Amniotic epithelial cell (primary cell): Measurements from ENCODE around the gene JADE1.
A peak's percentile ranks its signal among the peaks of the same experiment; 100 is the strongest.

Experiments used
- DNase-seq: peaks from one replicate; pipeline ENCODE4 v3.0.0-alpha.2; 2010; ENCODE audit warnings: low read depth

The JADE1 gene

DNA sequence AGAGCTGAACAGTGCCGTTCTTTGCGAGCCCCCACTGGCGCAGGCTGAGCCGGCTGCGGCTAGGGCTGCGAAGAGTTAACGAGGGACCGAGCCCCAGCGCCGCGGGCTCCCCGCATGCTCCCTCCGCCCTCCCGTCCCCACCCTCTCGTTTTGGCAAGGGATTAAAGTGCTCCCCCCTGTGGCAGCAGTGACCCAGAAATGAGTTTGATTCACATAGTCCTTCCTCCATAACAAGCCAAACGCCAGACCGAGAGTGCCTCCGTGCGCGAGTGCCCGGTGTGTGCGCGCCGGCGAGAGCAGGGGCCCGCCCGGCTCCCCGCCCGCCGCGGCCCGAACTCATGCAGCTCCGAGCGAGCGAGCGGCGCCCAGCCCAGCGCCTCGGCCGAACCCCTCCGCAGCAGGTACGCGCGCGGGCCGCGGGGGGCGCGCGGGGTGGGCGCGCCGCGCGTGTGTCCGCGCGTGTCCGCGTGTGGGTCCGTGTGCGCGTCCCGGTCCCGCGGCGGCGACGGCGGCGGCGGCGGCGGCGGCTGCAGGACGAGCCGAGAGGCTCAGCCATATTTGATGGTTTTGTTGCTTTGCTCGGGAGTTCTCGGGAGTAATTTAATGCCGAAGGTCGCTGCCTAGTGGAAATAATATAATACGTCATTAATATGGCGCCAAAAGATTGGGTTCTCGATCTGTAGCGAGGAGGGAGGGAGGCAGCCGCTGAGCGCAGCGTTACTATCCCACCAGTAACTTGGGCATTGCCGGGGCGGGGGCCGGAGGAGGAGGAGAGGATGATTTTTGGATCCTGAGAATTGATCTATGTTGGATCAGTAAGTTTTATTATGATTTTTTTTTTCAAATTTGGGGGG is at the start of gene JADE1:
JADE1 (plus strand) TSS at position 224 of the 854 bp plus-strand sequence. CDS start 22,059 bp downstream, outside the sequence.
- DNase-seq, result peak; percentile 94

DNA sequence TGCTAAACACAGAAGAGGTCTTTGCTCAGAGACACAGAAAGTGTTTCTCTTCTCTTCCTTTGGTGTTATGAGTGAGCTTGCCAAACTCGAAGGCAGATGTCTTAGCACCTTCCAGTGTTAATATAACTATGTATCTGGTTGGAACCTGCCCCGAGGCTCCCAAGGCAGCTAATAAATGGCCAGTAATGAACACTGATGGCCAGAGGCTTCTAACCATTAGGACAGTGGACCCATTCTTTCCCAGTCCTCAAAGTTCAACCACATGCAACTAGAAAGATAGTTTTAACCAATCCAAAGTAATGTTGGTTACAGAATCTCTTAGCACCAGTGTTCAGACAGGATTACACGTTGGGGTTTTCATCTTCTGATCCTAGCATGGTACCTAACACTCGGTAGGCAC is 42.7 kb upstream of the JADE1 start:
- DNase-seq, result no peak

DNA sequence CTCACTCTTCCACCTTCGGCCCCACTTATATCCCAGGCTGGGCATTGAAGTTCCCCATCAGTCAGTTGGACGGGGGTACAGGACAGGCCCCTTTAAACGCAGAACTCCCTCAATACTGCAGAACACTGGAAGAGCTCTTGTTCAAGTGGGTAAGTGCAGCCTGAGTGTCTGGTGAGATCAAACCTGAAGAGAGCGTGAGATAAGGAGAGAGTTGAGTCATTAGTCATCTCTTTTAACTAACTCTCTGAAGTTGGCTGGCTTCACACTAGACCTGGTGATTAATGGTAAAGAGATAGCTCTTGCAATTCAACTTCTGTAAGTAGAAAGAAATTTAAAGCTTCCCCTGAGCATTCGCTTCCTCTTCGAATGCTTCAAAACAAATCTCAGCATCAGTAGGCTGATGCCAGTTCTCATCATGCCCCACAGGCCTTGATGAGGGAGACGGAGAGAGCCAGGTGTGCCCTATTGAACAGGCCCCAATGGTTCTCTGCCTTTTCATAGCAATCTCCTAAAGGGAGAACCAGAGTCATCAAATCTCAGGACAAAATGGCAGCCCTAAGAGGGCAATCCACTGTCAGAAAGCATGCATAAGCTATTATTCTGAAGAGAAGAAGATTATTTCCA is 41.0 kb upstream of the JADE1 start:
- peak; percentile 94 for DNase-seq

DNA sequence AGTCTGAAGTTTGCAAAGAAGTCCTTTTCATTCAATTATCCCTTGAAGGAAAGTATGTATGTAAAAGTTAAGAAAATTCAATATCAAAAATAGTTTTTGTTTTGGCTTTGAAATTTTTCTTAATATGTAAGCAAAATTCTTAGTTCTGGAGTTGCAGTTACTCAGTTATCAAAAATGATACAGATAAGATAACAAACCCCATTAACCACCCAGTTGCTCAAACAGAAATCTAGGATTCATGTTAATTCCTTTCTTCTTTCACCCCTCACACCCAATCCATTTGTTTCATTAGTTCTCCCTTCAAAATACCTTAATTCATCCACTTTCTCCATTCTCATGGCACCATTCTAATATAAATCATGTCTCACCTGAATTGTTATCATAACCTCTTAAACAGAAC is 40.5 kb upstream of the JADE1 start:
- DNase-seq, result peak; percentile 75

DNA sequence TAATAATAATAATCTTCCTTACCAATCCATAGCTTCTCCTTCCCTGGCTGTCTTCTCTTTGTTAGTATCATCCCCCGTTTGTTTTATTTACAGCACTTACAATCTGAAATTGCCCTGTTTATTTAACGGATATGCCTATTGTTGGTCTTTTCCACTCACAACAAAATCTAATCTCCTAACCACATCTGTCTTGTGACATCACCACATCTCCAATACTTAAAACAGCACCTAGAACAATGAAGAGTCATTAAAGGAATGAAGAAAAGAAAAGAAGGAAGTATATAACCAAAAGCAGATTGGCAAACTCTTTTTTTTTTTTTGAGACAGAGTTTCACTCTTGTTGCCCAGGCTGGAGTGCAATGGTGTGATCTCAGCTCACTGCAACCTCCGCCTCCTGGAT is 38.7 kb upstream of the JADE1 start:
- DNase-seq, result peak; percentile 46

DNA sequence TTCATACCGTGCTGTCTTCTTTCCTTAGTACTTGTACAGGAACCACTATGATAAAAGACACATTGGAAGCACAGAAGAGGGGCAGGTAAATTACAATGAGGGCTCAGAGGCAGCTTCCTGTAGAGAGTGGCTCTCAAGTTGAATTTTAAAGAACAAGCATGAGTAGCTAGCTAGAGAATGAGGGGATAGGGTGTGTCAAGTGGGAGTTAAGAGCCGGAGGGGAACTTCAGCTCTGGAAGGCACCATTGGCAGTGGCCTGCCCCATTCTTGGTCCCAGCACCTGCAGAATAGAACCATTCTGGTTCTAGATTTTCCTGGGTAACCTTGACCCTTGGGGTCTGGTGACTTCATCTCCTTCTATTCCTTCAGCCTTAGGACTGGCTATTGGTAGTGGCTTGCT is 34.0 kb upstream of the JADE1 start:
- DNase-seq, result no peak

DNA sequence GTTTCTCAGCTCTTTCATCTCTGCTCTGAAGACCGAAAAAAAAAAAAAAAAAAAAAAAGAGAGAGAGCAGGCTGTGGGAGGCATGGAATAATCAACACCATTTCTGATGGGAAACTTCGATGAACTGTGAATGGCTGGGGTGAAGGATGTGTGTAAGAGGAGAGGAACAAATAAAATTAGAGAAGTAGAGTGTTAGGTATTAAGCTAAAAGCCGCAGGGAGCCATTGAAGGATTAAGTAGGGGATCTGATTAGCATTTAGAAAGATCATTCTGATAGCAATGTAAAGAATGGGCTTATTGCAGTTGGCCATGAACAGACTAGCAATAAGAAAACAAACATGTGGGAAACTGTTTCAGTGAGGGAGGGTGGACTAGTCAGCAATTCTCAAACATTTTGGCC is 33.6 kb upstream of the JADE1 start:
- no peak for DNase-seq

DNA sequence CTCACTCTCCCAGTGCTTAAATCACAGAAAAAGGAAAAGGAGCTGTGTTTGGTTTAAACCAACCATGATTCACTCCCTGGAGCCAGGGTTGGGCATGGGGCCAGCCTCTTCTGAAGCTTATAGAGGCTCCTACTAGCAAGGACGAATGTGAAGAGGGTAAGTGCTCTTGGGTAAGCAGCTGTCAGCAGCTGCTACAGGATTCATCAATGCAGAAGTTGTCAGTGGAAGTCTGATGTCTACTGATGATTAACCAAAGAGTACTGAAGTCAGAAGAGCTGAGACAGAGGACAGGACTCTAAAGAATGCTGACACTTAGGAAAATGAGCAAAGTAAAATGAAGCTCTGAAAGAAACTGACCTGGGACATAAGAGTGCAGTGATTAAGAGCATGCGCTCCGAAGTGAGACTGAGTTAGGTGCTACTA is 32.7 kb upstream of the JADE1 start:
- peak; percentile 92 for DNase-seq

DNA sequence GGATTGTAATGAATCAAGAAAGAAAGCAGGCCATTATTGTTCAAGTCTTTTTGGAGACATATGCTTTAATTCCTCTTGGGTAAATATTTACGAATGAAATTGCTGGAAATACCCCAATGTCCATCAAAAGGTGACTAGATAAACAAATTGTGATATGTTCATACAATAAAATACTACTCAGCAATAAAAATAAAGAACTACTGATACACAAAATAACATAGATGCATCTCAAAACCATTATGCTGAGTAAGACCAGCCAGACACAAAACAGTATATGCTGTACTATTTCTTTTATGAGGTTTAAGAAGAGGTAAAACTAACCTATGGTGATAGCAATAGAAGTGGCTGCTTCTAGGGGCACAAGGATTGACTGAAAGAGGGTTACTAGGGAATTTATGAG is 28.8 kb upstream of the JADE1 start:
- DNase-seq, result no peak

DNA sequence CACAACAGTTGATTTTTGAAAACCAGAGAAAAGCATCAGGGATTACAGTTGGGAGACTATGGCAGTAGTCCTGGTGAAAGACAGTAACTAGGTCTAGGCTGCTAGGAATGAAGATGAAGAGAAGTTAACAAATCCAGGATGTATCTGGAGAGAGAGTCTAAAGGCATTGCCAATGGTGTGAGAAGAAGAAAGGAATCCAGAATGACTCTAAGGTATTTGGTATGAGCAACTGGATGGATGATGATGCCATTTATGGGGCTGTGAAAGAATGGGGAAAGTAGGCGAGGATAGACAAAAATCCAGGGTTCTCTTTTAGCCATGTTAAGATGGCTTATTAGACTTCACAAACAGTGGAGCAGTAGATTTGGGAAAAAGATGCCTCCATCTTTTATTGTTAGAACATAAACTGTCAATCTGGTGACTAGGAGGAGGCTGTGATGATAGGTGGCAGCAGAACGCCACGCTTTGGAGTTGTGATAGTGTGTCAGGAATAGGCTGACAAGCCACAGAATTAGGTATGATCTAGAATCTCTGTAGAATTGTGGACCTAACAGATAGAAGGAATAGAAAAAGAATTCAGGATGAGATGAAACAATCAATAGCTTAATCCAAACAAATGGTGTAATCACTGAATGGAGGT is 27.3 kb upstream of the JADE1 start:
- DNase-seq, result no peak

DNA sequence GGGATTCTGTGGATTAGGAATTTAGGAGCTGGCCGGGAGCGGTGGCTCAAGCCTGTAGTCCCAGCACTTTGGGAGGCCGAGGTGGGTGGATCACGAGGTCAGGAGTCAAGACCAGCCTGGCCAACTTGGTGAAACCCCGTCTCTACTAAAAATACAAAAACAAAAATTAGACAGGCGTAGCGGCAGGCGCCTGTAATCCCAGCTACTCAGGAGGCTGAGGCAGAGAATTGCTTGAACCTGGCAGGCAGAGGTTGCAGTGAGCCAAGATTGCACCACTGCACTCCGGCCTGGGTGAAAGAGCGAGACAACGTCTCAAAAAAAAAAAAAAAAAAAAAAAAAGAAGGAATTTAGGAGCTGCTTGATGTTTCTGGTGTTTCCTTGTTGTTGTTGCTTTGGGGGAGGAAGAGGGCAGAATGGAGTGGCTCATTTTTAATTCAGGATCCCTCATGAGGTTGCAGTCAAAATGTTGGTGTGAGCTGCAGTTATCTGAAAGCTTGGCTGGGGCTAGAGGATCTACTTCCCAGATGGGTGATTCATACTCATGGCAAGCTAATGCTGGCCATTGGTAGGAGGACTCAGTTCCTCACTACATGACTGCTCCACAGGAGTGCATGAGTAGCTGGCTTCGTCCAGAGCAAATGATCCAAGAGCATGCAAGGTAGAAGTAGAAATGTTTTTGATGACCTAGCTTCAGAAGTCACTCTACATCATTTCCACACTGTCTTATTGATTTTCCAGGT is 26.5 kb upstream of the JADE1 start:
- DNase-seq, result peak; percentile 69

DNA sequence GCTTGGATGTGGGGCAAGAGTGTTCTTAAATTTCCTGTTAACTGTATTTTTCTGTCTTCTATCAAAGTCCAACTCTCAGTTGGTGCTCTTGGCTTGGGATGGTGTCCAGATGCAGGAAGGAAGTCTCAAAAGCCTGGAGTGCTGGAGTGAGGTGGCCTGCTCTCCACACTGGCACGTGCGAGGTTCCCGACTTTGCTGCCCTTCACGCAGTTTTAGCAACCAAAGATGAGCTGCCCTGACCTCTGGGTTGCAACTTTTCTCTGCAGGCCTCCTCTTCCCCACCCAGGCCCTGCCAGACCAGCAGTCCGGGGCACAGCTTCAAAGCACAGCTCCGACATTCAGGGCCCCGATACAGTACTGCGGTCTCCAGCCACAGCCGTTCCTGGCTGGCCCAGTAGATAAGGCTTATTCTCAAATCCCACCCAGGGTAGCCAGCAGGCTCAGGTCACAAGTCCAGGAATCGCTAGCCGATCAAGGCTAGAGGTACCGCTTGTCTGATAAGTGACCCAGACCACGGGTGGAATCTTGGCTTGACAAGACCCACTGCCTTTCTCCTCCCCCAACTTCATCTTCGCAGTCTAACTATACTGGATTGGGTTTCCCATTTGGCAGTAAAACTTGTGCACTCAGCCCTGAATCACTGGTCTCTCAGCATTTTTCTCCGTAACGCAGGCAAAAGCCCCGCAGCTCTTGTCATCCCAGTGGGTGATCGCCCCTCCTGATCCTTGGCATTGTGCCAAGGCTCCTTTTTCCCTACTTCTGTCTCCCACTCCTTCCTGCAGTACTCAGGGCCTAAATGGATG is 21.8 kb upstream of the JADE1 start:
- no peak for DNase-seq

DNA sequence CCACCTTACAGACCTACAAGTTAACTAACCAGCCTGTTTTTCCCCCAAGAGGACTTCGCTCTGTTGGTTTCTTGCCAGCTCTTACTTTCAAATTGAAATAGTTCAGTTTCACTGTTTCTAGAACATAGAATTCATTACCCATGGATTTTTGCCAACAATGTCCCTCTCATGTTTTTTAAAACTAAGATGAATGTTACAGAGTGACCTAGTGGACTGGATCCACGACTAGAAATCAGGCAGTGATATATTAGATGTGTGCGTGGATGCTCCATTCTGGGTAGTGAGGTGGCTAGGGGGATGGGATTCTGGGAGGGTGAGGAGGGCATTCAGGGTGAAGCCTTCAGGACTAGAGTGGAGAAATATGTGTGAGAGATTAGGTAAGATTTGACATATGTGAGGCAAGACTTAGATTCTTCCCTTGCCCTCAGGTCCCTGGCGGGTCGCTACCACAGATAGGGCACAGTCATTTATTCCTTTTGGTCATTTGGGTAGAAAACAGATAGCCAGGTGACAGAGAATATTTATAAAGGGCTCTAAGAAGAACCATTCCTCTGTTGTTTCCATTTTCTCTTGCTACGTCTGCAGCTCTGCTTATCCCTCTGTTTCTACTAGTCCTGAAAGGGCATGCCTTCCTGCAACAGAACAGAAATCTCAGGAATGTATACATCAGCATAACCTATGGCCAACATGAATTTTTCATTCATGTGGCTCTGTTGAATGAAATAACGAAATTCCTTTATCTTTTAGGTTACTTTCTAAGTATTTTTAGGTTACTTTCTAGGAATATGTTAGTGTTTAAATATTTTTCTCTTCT is 15.4 kb upstream of the JADE1 start:
- peak; percentile 88 for DNase-seq

DNA sequence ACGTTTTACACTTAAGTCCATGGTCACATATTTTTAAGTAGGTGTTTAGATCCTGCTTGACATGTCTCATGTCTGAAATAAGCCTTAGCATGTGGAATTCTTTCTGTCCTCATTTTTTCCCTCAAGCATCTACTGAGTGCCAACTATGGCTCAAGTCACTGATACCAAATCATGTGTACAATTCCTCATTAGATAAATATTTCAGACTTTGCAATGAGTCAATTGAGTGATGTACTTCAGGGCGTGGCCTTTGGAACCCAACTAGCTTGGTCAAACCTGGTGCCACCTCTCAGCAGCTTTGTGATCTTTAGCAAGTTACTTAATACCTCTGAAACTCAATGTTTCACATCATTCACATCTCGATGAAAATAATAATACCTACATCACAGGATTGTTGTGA is 12.6 kb upstream of the JADE1 start:
- DNase-seq, result peak; percentile 32

DNA sequence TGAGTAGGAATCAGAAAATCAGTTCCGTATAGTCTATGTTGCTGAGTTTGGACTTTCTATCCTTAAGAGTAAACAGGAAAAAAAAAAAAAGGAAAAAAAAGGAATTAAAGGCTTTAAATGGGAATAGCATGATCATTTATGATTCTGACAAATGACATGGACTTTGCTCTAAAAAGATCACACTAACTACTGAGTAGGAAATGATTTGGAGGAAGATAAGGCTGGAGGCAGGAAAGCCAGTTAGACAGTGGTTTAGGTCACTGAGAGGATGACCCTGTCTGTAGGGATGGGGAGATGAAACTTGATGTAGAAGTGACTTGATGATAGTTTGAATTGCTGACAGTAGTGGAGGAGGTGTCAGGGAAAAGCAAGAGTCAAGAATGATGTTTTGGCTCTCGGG is 9.2 kb upstream of the JADE1 start:
- DNase-seq, result no peak

DNA sequence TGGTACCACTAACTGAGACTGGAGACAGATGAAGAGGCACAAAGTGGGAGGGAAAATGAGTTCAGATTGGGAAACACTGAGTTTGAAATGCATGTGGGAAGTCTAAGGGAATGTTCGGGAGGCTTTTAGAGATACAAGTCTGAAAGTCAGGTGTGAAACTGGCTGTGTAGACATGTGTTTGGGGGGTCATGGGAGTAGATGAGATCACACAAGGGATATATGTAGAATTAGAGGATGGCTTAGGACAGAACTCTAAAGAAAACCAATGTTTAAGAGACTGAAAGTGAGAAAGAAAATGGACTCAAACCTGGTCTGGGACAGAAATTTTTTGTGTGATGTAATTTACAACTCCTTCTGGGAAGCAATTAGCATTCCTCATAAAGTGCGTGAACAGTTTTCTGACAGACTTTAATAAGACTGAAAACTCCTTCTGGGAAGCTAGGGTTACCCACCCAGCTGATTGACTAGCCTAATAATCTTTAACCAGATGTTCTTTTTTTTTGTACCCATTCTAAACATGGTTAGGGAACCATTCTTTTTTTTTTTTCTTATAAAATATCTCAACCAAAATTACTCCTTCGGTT is 8.7 kb upstream of the JADE1 start:
- no peak for DNase-seq

DNA sequence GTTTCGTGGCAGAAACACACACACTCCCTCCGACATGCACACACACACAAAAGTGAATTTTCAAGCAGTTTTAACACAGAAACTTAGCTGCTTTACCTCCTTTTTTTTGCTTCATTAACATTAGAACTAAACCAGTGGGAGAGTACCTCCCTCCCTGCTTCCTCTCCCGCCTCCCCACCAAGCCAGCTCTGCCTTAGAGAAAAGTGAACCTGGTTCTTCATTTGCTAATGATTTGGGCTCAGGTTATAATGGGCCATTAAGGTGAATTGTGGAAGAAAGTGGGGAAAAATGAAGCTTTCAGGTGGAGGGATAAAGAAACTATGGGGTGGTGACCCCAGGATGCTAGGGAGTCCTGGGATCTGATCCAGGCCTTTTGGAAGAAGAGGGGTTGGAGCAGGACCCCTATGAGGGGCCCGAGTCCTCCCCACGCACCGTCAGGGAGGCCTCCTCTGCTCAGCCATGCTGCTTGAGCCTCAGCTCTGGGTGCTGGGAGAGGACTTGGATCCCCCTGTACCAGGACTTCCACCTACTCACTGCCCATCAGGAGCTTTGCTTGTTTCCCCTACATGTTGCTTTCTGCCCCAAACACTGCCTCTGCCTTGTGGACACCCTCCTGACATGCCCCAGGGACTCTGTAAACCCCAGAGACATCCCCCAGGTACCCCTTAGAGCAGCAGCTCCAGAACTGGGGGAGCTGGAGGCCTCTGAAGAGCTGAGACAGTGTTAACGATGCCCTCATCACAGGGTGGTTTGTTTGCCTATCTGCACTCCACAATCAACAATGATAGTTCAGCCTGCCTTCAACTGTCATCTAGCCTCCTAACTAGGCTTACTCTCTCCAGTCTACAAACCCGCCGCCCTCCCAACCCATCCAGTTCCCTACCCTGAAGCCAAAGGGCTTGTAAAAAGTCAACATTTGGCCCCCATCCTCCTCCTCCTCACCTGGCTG is 6.5 kb upstream of the JADE1 start:
- no peak for DNase-seq

DNA sequence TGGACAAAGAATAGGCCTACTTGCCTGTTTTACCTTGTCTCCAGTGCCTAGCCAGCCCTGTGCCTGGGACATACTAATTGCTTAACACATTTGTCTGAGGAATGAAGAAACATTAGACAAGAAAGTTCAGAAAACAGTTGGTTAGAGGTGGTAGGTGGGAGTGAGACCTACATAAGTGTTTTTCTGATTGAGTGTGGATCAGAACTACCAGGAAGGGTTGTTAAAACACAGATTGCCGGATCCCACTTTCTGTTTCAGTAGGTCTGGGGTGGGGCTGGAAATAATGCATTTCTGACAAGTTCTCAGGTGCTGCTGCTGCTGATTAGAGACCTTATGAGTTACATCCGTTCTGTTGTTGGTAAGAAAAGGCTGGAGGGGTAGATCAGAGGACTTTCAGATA is 5.7 kb upstream of the JADE1 start:
- no peak for DNase-seq

DNA sequence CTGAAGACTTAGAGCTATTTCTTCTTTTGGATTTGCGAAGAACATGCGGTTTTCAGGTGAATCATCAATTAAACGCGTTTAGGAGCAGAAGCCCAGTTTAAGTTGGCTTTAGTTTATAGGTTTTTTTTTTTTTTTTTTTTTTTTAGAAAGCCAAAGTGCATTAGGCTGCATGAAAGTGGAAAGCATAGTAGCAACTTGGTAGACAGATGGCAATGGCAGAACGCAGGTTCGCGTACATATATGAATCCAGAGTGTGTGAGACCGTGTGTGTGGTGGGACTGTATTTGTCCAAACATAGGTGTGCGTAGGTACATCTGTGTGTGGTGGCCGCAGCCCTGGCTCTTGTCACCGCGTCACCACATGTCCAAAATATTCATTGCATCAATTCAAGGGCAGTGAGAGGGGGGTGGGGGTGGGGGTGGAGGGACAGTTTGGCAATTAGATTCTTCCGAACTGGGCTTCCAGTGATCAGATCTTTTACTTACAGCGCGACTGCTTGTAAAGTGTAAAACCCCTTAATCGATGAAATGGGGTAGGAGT is 901 bp downstream of the JADE1 start:
- DNase-seq, result peak; percentile 47
